SK-N-SH treated with all-trans-retinoic acid at 6 μM for 48 hours (cell line): ENCODE measurements around the gene CFAP20DC.

Experiments used
- ATAC-seq: fragments of 200-7000 bp; cut with Tn5 transposase; 3 replicates; pipeline ENCODE4 v1.9.1; 2020; ENCODE audit warnings: mild to moderate bottlenecking, moderate library complexity
- ARNTL ChIP-seq: fragments of 450-650 bp; formaldehyde crosslinking; IDR thresholded peaks from 2 replicates; pipeline ENCODE4 v1.5.0; 2020; ENCODE audit warnings: low read depth, mild to moderate bottlenecking, moderate library complexity, borderline replicate concordance
- BACH2 ChIP-seq: fragments of 250-450 bp; sonication (Bioruptor Pico); IDR thresholded peaks from 2 replicates; pipeline ENCODE4 v1.9.0; 2021; ENCODE audit warnings: mild to moderate bottlenecking, borderline replicate concordance
- CREB5 ChIP-seq: fragments of 250-450 bp; sonication (Bioruptor Pico); IDR thresholded peaks from 2 replicates; pipeline ENCODE4 v1.5.1; 2020; ENCODE audit warnings: low read depth, mild to moderate bottlenecking, moderate library complexity
- CSDC2 ChIP-seq: fragments of 250-450 bp; sonication (Bioruptor Pico); IDR thresholded peaks from 2 replicates; pipeline ENCODE4 v1.5.0; 2020; ENCODE audit warnings: mild to moderate bottlenecking, moderate library complexity
- CSRNP3 ChIP-seq: fragments of 250-450 bp; sonication (Bioruptor Pico); IDR thresholded peaks from 2 replicates; pipeline ENCODE4 v1.5.1; 2021; ENCODE audit warnings: mild to moderate bottlenecking, moderate library complexity
- ESRRG ChIP-seq: fragments of 250-450 bp; sonication (Bioruptor Pico); IDR thresholded peaks from 2 replicates; pipeline ENCODE4 v1.6.1; 2021; ENCODE audit warnings: mild to moderate bottlenecking
- GLIS3 ChIP-seq: fragments of 250-450 bp; sonication (Bioruptor Pico); IDR thresholded peaks from 2 replicates; pipeline ENCODE4 v1.5.0; 2020; ENCODE audit warnings: mild to moderate bottlenecking, moderate library complexity
- ISL1 ChIP-seq: fragments of 250-450 bp; sonication (Bioruptor Pico); IDR thresholded peaks from 2 replicates; pipeline ENCODE4 v2.1.2; 2022; ENCODE audit warnings: mild to moderate bottlenecking, moderate library complexity
- OSR1 ChIP-seq: fragments of 250-450 bp; sonication (Bioruptor Pico); IDR thresholded peaks from 2 replicates; pipeline ENCODE4 v1.8.0; 2022; ENCODE audit warnings: moderate library complexity, mild to moderate bottlenecking, inconsistent platforms
- PATZ1 ChIP-seq: fragments of 250-450 bp; sonication (Bioruptor Pico); IDR thresholded peaks from 2 replicates; pipeline ENCODE4 v1.8.0; 2020; ENCODE audit warnings: mild to moderate bottlenecking, moderate library complexity, borderline replicate concordance
- POU6F1 ChIP-seq: fragments of 250-450 bp; sonication (Bioruptor Pico); IDR thresholded peaks from 2 replicates; pipeline ENCODE4 v1.8.0; 2021; ENCODE audit warnings: low read depth, mild to moderate bottlenecking, moderate library complexity, borderline replicate concordance
- PPARA ChIP-seq: fragments of 250-450 bp; sonication (Bioruptor Pico); IDR thresholded peaks from 2 replicates; pipeline ENCODE4 v1.5.0; 2020; ENCODE audit warnings: mild to moderate bottlenecking, borderline replicate concordance
- RARB ChIP-seq: fragments of 250-450 bp; sonication (Bioruptor Pico); IDR thresholded peaks from 2 replicates; pipeline ENCODE4 v1.8.0; 2021; ENCODE audit warnings: mild to moderate bottlenecking, moderate library complexity
- SNAI2 ChIP-seq: fragments of 250-450 bp; sonication (Bioruptor Pico); IDR thresholded peaks from 2 replicates; pipeline ENCODE4 v1.5.0; 2020; ENCODE audit warnings: mild to moderate bottlenecking, moderate library complexity
- TCF4 ChIP-seq: fragments of 250-450 bp; sonication (Bioruptor Pico); IDR thresholded peaks from 2 replicates; pipeline ENCODE4 v1.8.0; 2021; ENCODE audit warnings: mild to moderate bottlenecking, moderate library complexity, borderline replicate concordance
- TOX ChIP-seq: fragments of 250-450 bp; sonication (Bioruptor Pico); IDR thresholded peaks from 2 replicates; pipeline ENCODE4 v1.8.0; 2021; ENCODE audit warnings: mild to moderate bottlenecking, moderate library complexity, borderline replicate concordance
- TSHZ2 ChIP-seq: fragments of 250-450 bp; sonication (Bioruptor Pico); IDR thresholded peaks from 2 replicates; pipeline ENCODE4 v1.5.0; 2020; ENCODE audit warnings: mild to moderate bottlenecking, moderate library complexity
- ZC3H10 ChIP-seq: fragments of 250-450 bp; sonication (Bioruptor Pico); IDR thresholded peaks from 2 replicates; pipeline ENCODE4 v1.5.1; 2021; ENCODE audit warnings: mild to moderate bottlenecking, moderate library complexity
- ZFP3 ChIP-seq: fragments of 250-450 bp; sonication (Bioruptor Pico); IDR thresholded peaks from 2 replicates; pipeline ENCODE4 v1.5.0; 2020; ENCODE audit warnings: mild to moderate bottlenecking, moderate library complexity
- ZFP30 ChIP-seq: fragments of 450-650 bp; formaldehyde crosslinking; IDR thresholded peaks from 2 replicates; pipeline ENCODE4 v1.5.0; 2022; ENCODE audit warnings: mild to moderate bottlenecking, moderate library complexity
- ZNF565 ChIP-seq: fragments of 450-650 bp; formaldehyde crosslinking; conservative IDR thresholded peaks from 2 replicates; pipeline ENCODE4 v1.5.0; 2020; ENCODE audit warnings: low read depth, mild to moderate bottlenecking, moderate library complexity
- ZNF8 ChIP-seq: fragments of 450-650 bp; formaldehyde crosslinking; IDR thresholded peaks from 2 replicates; pipeline ENCODE4 v1.5.0; 2020; ENCODE audit warnings: mild to moderate bottlenecking, moderate library complexity

The CFAP20DC gene

GRCh38 chr3:58839964-58840363 lies 209.9 kb downstream of the CFAP20DC start (continued):
- TF ChIP-seq PATZ1 (CRISPR knock-in tag) (no peak), ZNF8 (CRISPR knock-in tag) (no peak), RARB (CRISPR knock-in tag) (no peak)

GRCh38 chr3:58839187-58839586 lies 210.6 kb downstream of the CFAP20DC start:
- TF ChIP-seq OSR1 (CRISPR knock-in tag) (no peak), ZNF565 (CRISPR knock-in tag) (no peak), ESRRG (CRISPR knock-in tag) (no peak), CSDC2 (no peak), RARB (CRISPR knock-in tag) (no peak), ARNTL (CRISPR knock-in tag) (no peak), ISL1 (CRISPR knock-in tag) (no peak), TSHZ2 (CRISPR knock-in tag) (no peak), PATZ1 (CRISPR knock-in tag) (no peak), SNAI2 (CRISPR knock-in tag) (no peak), GLIS3 (CRISPR knock-in tag) (no peak), ZFP3 (no peak), PPARA (no peak), ZC3H10 (CRISPR knock-in tag) (no peak), TCF4 (CRISPR knock-in tag) (no peak)
- no peak for ATAC-seq

GRCh38 chr3:58837856-58838255 lies 212.0 kb downstream of the CFAP20DC start:
- no peak for ATAC-seq

GRCh38 chr3:58837141-58837843 lies 212.5 kb downstream of the CFAP20DC start:
- no peak for ATAC-seq
- TF ChIP-seq BACH2 (no peak), SNAI2 (CRISPR knock-in tag) (no peak), TCF4 (CRISPR knock-in tag) (no peak), OSR1 (CRISPR knock-in tag) (no peak), ARNTL (CRISPR knock-in tag) (no peak), ZNF565 (CRISPR knock-in tag) (no peak), TOX (CRISPR knock-in tag) (no peak), CREB5 (no peak), POU6F1 (CRISPR knock-in tag) (no peak), ZC3H10 (CRISPR knock-in tag) (no peak), GLIS3 (CRISPR knock-in tag) (no peak), CSRNP3 (CRISPR knock-in tag) (no peak), ZFP3 (no peak), PATZ1 (CRISPR knock-in tag) (no peak), ISL1 (CRISPR knock-in tag) (no peak)

More at GRCh38 chr3:58837856-58838255, 212.0 kb downstream of the CFAP20DC start:
- TF ChIP-seq TOX (CRISPR knock-in tag), result no peak
- no peak for TF ChIP-seq ZNF565 (CRISPR knock-in tag)
- no peak for TF ChIP-seq SNAI2 (CRISPR knock-in tag)
- no peak for TF ChIP-seq BACH2
- TF ChIP-seq RARB (CRISPR knock-in tag), result no peak
- TF ChIP-seq ZFP30 (CRISPR knock-in tag), result no peak
- TF ChIP-seq CSDC2, result no peak
